IMR-90 (cell line): ENCODE data around the gene IRF2BP2.

Source experiments
- BHLHE40 ChIP-seq: fragments of 150-350 bp; IDR thresholded peaks from 2 replicates; pipeline ENCODE4 v1.6.1; 2016; ENCODE audit warnings: mild to moderate bottlenecking, low read depth, low read length
- CEBPB ChIP-seq: IDR thresholded peaks from 2 replicates; pipeline ENCODE4 v1.6.1; 2012; ENCODE audit warnings: low read depth, low read length, improper control_type of control experiment
- CTCF ChIP-seq: conservative IDR thresholded peaks from 2 replicates; pipeline ENCODE4 v1.5.1; 2012; ENCODE audit warnings: mild to moderate bottlenecking, low read depth, low read length, improper control_type of control experiment
- MAFK ChIP-seq: IDR thresholded peaks from 2 replicates; pipeline ENCODE4 v1.6.1; 2012; ENCODE audit warnings: low read depth, low read length, improper control_type of control experiment
- MXI1 ChIP-seq: IDR thresholded peaks from 2 replicates; pipeline ENCODE4 v1.6.1; 2012; ENCODE audit warnings: low read depth, mild to moderate bottlenecking, low read length, moderate library complexity, borderline replicate concordance
- NFE2L2 ChIP-seq: fragments of 150-350 bp; IDR thresholded peaks from 2 replicates; pipeline ENCODE4 v1.6.1; 2016; ENCODE audit warnings: low read depth, mild to moderate bottlenecking, low read length
- POLR2A ChIP-seq: IDR thresholded peaks from 2 replicates; pipeline ENCODE4 v1.6.1; 2012; ENCODE audit warnings: mild to moderate bottlenecking, low read depth, low read length
- RFX5 ChIP-seq: IDR thresholded peaks from 2 replicates; pipeline ENCODE4 v1.8.0; 2012; ENCODE audit warnings: low read depth, mild to moderate bottlenecking, low read length, moderate library complexity
- SMC3 ChIP-seq: fragments of 150-350 bp; IDR thresholded peaks from 2 replicates; pipeline ENCODE4 v1.6.1; 2016; ENCODE audit warnings: low read depth, mild to moderate bottlenecking, antibody characterized with exemption, low read length, moderate library complexity
- TF ChIP-seq, protein P1 (sequence below): fragments of 150-350 bp; IDR thresholded peaks from 2 replicates; pipeline ENCODE4 v1.6.1; 2016; ENCODE audit warnings: low read depth, mild to moderate bottlenecking, low read length, moderate library complexity, borderline replicate concordance

GRCh38 chr1:234611847-234612351 lies 1.9 kb upstream of the IRF2BP2 start:
- TF ChIP-seq BHLHE40, result no peak
- no peak for TF ChIP-seq POLR2A
- TF ChIP-seq MAFK, result no peak
- no peak for TF ChIP-seq CTCF
- TF ChIP-seq SMC3, result no peak
- no peak for TF ChIP-seq MXI1
- TF ChIP-seq, protein P1, sequence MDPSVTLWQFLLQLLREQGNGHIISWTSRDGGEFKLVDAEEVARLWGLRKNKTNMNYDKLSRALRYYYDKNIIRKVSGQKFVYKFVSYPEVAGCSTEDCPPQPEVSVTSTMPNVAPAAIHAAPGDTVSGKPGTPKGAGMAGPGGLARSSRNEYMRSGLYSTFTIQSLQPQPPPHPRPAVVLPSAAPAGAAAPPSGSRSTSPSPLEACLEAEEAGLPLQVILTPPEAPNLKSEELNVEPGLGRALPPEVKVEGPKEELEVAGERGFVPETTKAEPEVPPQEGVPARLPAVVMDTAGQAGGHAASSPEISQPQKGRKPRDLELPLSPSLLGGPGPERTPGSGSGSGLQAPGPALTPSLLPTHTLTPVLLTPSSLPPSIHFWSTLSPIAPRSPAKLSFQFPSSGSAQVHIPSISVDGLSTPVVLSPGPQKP, result no peak
- TF ChIP-seq RFX5, result no peak
- TF ChIP-seq CEBPB, result no peak
- no peak for TF ChIP-seq NFE2L2
